Keratinocyte (primary cell): ENCODE measurements around the gene WNT10A. TPM values are rescaled to one million over a fixed set of nuclear protein-coding genes. Genes with fewer than 3 reads are reported as not detected.
"Not testable (repeated sequence)": the region's sequence is repeated elsewhere in the genome, so short reads cannot be mapped to it uniquely, and the experiment has no call there.

Experiments used
- DNase-seq: peaks from one replicate; pipeline ENCODE4 v3.0.0-alpha.2; 2011; ENCODE audit warnings: low read depth, missing footprints, low spot score
- FAIRE-seq: peaks from 2 replicates; lab custom pipeline; 2011; peaks lifted over from hg19 to GRCh38; lab: Jason Lieb, UNC
- H2AFZ ChIP-seq: 2 replicates; pipeline ENCODE4 v1.6.0; 2012; ENCODE audit warnings: low read length, control low read depth, inconsistent platforms; ENCODE audit not compliant: control insufficient read depth
- H3K27ac ChIP-seq: 2 replicates; pipeline ENCODE4 v1.5.1; 2011; ENCODE audit warnings: low read length; ENCODE audit not compliant: control insufficient read depth, insufficient read depth
- H3K27me3 ChIP-seq: 3 replicates; pipeline ENCODE4 v1.6.0; 2011; ENCODE audit warnings: low read length; ENCODE audit not compliant: control insufficient read depth, insufficient read depth; ENCODE audit errors: extremely low read depth
- H3K36me3 ChIP-seq, 2 experiments: 2 replicates in 1 of 2; 3 replicates in 1 of 2; pipeline ENCODE4 v1.5.1; 2011; ENCODE audit warnings: low read length in 2 of 2, mild to moderate bottlenecking in 1 of 2; ENCODE audit not compliant: control insufficient read depth in 2 of 2, insufficient read depth in 2 of 2; ENCODE audit errors: extremely low read depth in 1 of 2
- H3K4me1 ChIP-seq: 3 replicates; pipeline ENCODE4 v1.5.1; 2011; ENCODE audit warnings: low read length; ENCODE audit not compliant: control insufficient read depth, insufficient read depth; ENCODE audit errors: extremely low read depth
- H3K4me2 ChIP-seq: 3 replicates; pipeline ENCODE4 v1.6.0; 2011; ENCODE audit warnings: low read depth, low read length; ENCODE audit not compliant: control insufficient read depth, insufficient read depth; ENCODE audit errors: extremely low read depth
- H3K4me3 ChIP-seq, 3 experiments: fragments of 200-600 bp in 1 of 3; sonication (generic) in 1 of 3; 2 replicates in 2 of 3; 3 replicates in 1 of 3; pipeline ENCODE4 v1.5.1; 2011 to 2016; ENCODE audit warnings: low read length in 3 of 3, mild to moderate bottlenecking in 3 of 3, control low read depth in 2 of 3, inconsistent platforms in 1 of 3, low read depth in 1 of 3, mixed read lengths in 1 of 3, mixed run types in 1 of 3, moderate library complexity in 1 of 3; ENCODE audit not compliant: control insufficient read depth in 2 of 3, insufficient read depth in 2 of 3; ENCODE audit errors: extremely low read depth in 1 of 3
- H3K79me2 ChIP-seq: 2 replicates; pipeline ENCODE4 v1.6.0; 2012; ENCODE audit warnings: low read length; ENCODE audit not compliant: control insufficient read depth, insufficient read depth
- H3K9ac ChIP-seq: 3 replicates; pipeline ENCODE4 v1.6.0; 2011; ENCODE audit warnings: low read length; ENCODE audit not compliant: control insufficient read depth, insufficient read depth; ENCODE audit errors: extremely low read depth
- H3K9me1 ChIP-seq: 3 replicates; pipeline ENCODE4 v1.6.0; 2011; ENCODE audit warnings: low read length; ENCODE audit not compliant: control insufficient read depth, insufficient read depth; ENCODE audit errors: extremely low read depth
- H3K9me3 ChIP-seq: 2 replicates; pipeline ENCODE4 v1.5.1; 2012; ENCODE audit warnings: low read depth, low read length; ENCODE audit not compliant: control insufficient read depth
- H4K20me1 ChIP-seq: 3 replicates; pipeline ENCODE4 v1.6.0; 2011; ENCODE audit warnings: low read length; ENCODE audit not compliant: control insufficient read depth, insufficient read depth; ENCODE audit errors: extremely low read depth
- EZH2 ChIP-seq: IDR thresholded peaks from one replicate; pipeline ENCODE4 v1.6.1; 2012; ENCODE audit warnings: inconsistent platforms, mild to moderate bottlenecking, low read length, moderate library complexity
- dilution Hi-C: fragments of 300-500 bp; cut with MboI; formaldehyde crosslinking; loops from one replicate; pipeline ENCODE4 v1.7.0; 2020; ENCODE audit warnings: low sequenced_read_pairs; ENCODE audit not compliant: extremely low pct_ligation_motif_present
- polyA plus RNA-seq, 5 experiments: library from polyadenylated mRNA; depleted of rRNA in 3 of 5; stranded (reverse) in 3 of 5; stranded (forward) in 1 of 5; unstranded in 1 of 5; fragments of >200 nt; gene quantifications; 1 replicate in 1 of 5; 2 replicates in 3 of 5; 3 replicates in 1 of 5; pipeline versions ENCODE4 v1.2.1 to v1.2.3, GENCODE V29; 2011 to 2012; ENCODE audit warnings: missing spikeins in 2 of 5, low read depth in 1 of 5, low replicate concordance in 1 of 5
- TF ChIP-seq, protein P1 (sequence below), 3 experiments: IDR thresholded peaks in 1 of 3; conservative IDR thresholded peaks in 1 of 3; optimal IDR thresholded peaks in 1 of 3; 2 replicates in 2 of 3; 3 replicates in 1 of 3; pipeline versions ENCODE3 to v1.5.1; 2011; ENCODE audit warnings: low read length in 3 of 3, mild to moderate bottlenecking in 3 of 3, moderate library complexity in 2 of 3, control low read depth in 1 of 3, inconsistent platforms in 1 of 3; ENCODE audit not compliant: insufficient read depth in 2 of 3; ENCODE audit errors: extremely low read depth in 1 of 3

WNT10A gene
- polyA plus RNA-seq, 1 donor (not counting 4 experiments of a cell fraction or from before 2014, with no cell fraction given), result 2.1 TPM

GRCh38 chr2:218837495-218837894 lies 43.2 kb upstream of the WNT10A start:
- no peak for DNase-seq
- no peak for TF ChIP-seq EZH2
- no peak overlapping the region for H2AFZ ChIP-seq
- FAIRE-seq, result no peak
- no peaks in the 10 kb centered on the region for H3K9me3 ChIP-seq
- H3K4me2 ChIP-seq, result no peak overlapping the region
- no peaks in the 10 kb centered on the region for H3K36me3 ChIP-seq
- H3K9me1 ChIP-seq, result no peaks in the 10 kb centered on the region
- peaks cover 23% of the 10 kb centered on the region for H3K27me3 ChIP-seq
- H3K4me3 ChIP-seq, result no peak overlapping the region
- dilution Hi-C loops, result no loop called here
- H3K9ac ChIP-seq, result no peak overlapping the region
- no peak overlapping the region for H3K27ac ChIP-seq
- H3K79me2 ChIP-seq, result no peaks in the 10 kb centered on the region
- H3K4me1 ChIP-seq, result peaks cover 3% of the 10 kb centered on the region
- no peaks in the 10 kb centered on the region for H4K20me1 ChIP-seq

- Histone ChIP-seq H2AFZ (no peak overlapping the region), H3K4me1 (peaks cover 3% of the 10 kb centered on the region), H3K27me3 (peaks cover 11% of the 10 kb centered on the region), H4K20me1 (no peaks in the 10 kb centered on the region), H3K27ac (no peak overlapping the region), H3K79me2 (no peaks in the 10 kb centered on the region), H3K9me3 (no peaks in the 10 kb centered on the region), H3K4me2 (no peak overlapping the region), H3K4me3 (no peak overlapping the region), H3K36me3 (no peaks in the 10 kb centered on the region), H3K9me1 (no peaks in the 10 kb centered on the region), H3K9ac (no peak overlapping the region)
- DNase-seq, result no peak
- TF ChIP-seq EZH2, result no peak
- TF ChIP-seq, protein P1, sequence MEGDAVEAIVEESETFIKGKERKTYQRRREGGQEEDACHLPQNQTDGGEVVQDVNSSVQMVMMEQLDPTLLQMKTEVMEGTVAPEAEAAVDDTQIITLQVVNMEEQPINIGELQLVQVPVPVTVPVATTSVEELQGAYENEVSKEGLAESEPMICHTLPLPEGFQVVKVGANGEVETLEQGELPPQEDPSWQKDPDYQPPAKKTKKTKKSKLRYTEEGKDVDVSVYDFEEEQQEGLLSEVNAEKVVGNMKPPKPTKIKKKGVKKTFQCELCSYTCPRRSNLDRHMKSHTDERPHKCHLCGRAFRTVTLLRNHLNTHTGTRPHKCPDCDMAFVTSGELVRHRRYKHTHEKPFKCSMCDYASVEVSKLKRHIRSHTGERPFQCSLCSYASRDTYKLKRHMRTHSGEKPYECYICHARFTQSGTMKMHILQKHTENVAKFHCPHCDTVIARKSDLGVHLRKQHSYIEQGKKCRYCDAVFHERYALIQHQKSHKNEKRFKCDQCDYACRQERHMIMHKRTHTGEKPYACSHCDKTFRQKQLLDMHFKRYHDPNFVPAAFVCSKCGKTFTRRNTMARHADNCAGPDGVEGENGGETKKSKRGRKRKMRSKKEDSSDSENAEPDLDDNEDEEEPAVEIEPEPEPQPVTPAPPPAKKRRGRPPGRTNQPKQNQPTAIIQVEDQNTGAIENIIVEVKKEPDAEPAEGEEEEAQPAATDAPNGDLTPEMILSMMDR (optimal IDR thresholded peaks at IDR 0.05 in 1 of 3, IDR thresholded peaks at IDR 0.05 in 1 of 3, conservative IDR thresholded peaks at IDR 0.05 in 1 of 3; ENCODE audit: extremely low read depth in 1 of 3, insufficient read depth in 2 of 3, low read length in 3 of 3), result no peak
- FAIRE-seq, result peak; percentile 66
- dilution Hi-C loops, result no loop called here
These were observed 41.2 kb upstream of the WNT10A start for GRCh38 chr2:218839430-218839829.

GRCh38 chr2:218839888-218840287 lies 40.8 kb upstream of the WNT10A start:
- H3K27me3 ChIP-seq, result peaks cover 6% of the 10 kb centered on the region
- no peaks in the 10 kb centered on the region for H3K36me3 ChIP-seq
- no peak overlapping the region for H3K9ac ChIP-seq
- DNase-seq (no peak), FAIRE-seq (no peak)
- peaks cover 3% of the 10 kb centered on the region for H3K4me1 ChIP-seq
- H3K27ac ChIP-seq, result no peak overlapping the region
- H3K9me3 ChIP-seq, result no peaks in the 10 kb centered on the region
- no peak overlapping the region for H2AFZ ChIP-seq
- no peaks in the 10 kb centered on the region for H4K20me1 ChIP-seq
- no peak overlapping the region for H3K4me2 ChIP-seq
- no peak overlapping the region for H3K4me3 ChIP-seq
- dilution Hi-C loops, result no loop called here
- H3K9me1 ChIP-seq, result no peaks in the 10 kb centered on the region
- TF ChIP-seq EZH2, result no peak
- TF ChIP-seq, protein P1 (optimal IDR thresholded peaks at IDR 0.05 in 1 of 3, IDR thresholded peaks at IDR 0.05 in 1 of 3, conservative IDR thresholded peaks at IDR 0.05 in 1 of 3; ENCODE audit: extremely low read depth in 1 of 3, insufficient read depth in 2 of 3, low read length in 3 of 3), result no peak
- H3K79me2 ChIP-seq, result no peaks in the 10 kb centered on the region

DNA sequence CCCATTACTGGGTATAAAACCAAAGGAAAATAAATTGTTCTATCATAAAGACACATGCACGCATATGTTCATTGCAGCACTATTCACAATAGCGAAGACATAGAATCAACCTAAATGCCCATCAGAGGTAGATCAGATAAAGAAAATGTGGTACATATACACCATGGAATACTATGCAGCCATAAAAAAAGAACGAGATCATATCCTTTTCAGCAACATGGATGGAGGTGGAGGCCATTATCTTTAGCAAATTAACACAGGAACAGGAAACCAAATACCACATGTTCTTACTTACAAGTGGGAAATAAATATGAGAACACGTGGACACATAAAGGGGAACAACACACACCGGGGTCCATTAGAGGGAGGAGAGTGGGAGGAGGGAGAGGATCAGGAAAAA lies 36.3 kb upstream of the WNT10A start:
- H3K9me3 ChIP-seq, DNase-seq, H3K9me1 ChIP-seq, H2AFZ ChIP-seq, H4K20me1 ChIP-seq, H3K27me3 ChIP-seq, H3K9ac ChIP-seq, H3K4me1 ChIP-seq, H3K36me3 ChIP-seq, H3K27ac ChIP-seq, dilution Hi-C loops, H3K79me2 ChIP-seq, FAIRE-seq, H3K4me3 ChIP-seq, H3K4me2 ChIP-seq: not testable (repeated sequence)
